CD4-positive, alpha-beta T cell (primary cell): Measurements from ENCODE around the gene MAGEA6. TPM values are rescaled to one million over a fixed set of nuclear protein-coding genes. Genes with fewer than 3 reads are reported as not detected.
"Not testable (repeated sequence)": the region's sequence is repeated elsewhere in the genome, so short reads cannot be mapped to it uniquely, and the experiment has no call there.

Experiments used
- ATAC-seq: fragments of 200-7000 bp; cut with Tn5 transposase; one replicate; pipeline ENCODE4 v1.10.0; 2022; ENCODE audit warnings: mild to moderate bottlenecking; ENCODE audit not compliant: poor library complexity
- CTCF ChIA-PET: fragments of 350-600 bp; sonication (Branson Sonifier 250); formaldehyde crosslinking; loops from one replicate; lab custom pipeline; 2021; ENCODE audit warnings: antibody characterized with exemption, inconsistent platforms; lab: Charles Lee
- POLR2A ChIA-PET: fragments of 350-600 bp; sonication (Branson Sonifier 250); formaldehyde crosslinking; loops from one replicate; lab custom pipeline; 2021; ENCODE audit warnings: antibody characterized with exemption, inconsistent platforms; lab: Charles Lee
- DNase-seq, 14 experiments: peaks; one replicate each; pipeline ENCODE4 v3.0.0-alpha.2; 2013 to 2020; ENCODE audit warnings: mixed read lengths in 2 of 14
- H3K27ac ChIP-seq, 2 donors: one replicate each; pipeline versions ENCODE4 v1.5.1 to v1.7.0; 2013; ENCODE audit warnings: low read length in 2 of 2, low read depth in 1 of 2, mild to moderate bottlenecking in 1 of 2
- H3K27me3 ChIP-seq, 2 experiments: 1 replicate in 1 of 2; 2 replicates in 1 of 2; pipeline versions ENCODE4 v1.6.1 to v1.7.0; 2013; ENCODE audit warnings: low read length in 2 of 2, control low read depth in 1 of 2, mild to moderate bottlenecking in 1 of 2, moderate library complexity in 1 of 2; ENCODE audit not compliant: insufficient read depth in 2 of 2, control insufficient read depth in 1 of 2
- H3K36me3 ChIP-seq: one replicate; pipeline ENCODE4 v1.6.1; 2013; ENCODE audit warnings: low read length, control low read depth; ENCODE audit not compliant: insufficient read depth
- H3K4me1 ChIP-seq: one replicate; pipeline ENCODE4 v1.6.1; 2013; ENCODE audit warnings: low read length, control low read depth; ENCODE audit not compliant: insufficient read depth
- H3K4me3 ChIP-seq: one replicate; pipeline ENCODE4 v1.5.1; 2013; ENCODE audit warnings: mild to moderate bottlenecking, low read length, moderate library complexity
- H3K9me3 ChIP-seq, 2 experiments: 1 replicate in 1 of 2; 2 replicates in 1 of 2; pipeline versions ENCODE4 v1.6.1 to v1.7.0; 2013; ENCODE audit warnings: low read length in 2 of 2, mild to moderate bottlenecking in 2 of 2, control low read depth in 1 of 2, moderate library complexity in 1 of 2; ENCODE audit not compliant: control insufficient read depth in 1 of 2, insufficient read depth in 1 of 2
- H3K27ac Mint-ChIP-seq: one replicate; pipeline ENCODE4 v1.8.0; 2020; ENCODE audit warnings: mixed read lengths
- H3K27me3 Mint-ChIP-seq: one replicate; pipeline ENCODE4 v1.8.0; 2021; ENCODE audit warnings: mixed read lengths
- H3K36me3 Mint-ChIP-seq: one replicate; pipeline ENCODE4 v1.8.0; 2021; ENCODE audit warnings: low read depth, mixed read lengths
- H3K4me1 Mint-ChIP-seq: one replicate; pipeline ENCODE4 v1.8.0; 2021; ENCODE audit warnings: low read depth, mixed read lengths
- H3K4me3 Mint-ChIP-seq: one replicate; pipeline ENCODE4 v1.8.0; 2020; ENCODE audit warnings: mild to moderate bottlenecking, mixed read lengths
- H3K9me3 Mint-ChIP-seq: one replicate; pipeline ENCODE4 v1.8.0; 2020; ENCODE audit warnings: mixed read lengths
- intact Hi-C, 2 experiments: fragments of 100-400 bp; cut with DNase I in 1 of 2; cut with micrococcal nuclease in 1 of 2; formaldehyde crosslinking; loops; one replicate each; pipeline versions ENCODE4 v1.15.1 to v1.9.0; 2023 to 2025; cut with DNase I, micrococcal nuclease
- total RNA-seq, 174 experiments: library from RNA in 2 of 174; stranded (reverse) in 2 of 174; gene quantifications; one replicate each; pipeline ENCODE4 v1.2.3 and lab custom pipeline; 2021 to 2026
- TF ChIP-seq, protein P1 (sequence below): fragments of 200-600 bp; IDR thresholded peaks from one replicate; pipeline ENCODE4 v1.8.0; 2022; ENCODE audit warnings: antibody characterized with exemption, mild to moderate bottlenecking

The MAGEA6 gene
- total RNA-seq, 2 experiments from 2014 or later, result not detected

DNA sequence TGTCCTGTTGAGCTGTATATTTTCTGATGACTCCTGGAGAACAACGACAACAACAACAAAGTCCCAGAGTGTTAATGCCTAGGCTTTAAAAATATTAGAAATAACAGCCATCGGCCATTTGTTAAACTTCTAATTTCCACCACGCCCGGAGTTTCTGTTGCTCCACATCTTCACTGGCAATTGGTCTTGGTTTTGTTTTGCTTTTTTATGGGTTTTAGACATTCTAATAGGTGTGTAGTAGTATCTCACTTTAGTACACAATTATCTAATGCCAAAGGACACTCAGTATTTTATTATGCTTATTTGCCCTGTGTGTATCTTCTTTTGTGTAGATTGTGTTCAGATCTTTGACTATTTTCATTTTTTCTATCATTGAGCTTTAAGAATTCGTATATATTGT is 30.9 kb downstream of the MAGEA6 start:
- no peak for ATAC-seq
- Mint-ChIP-seq H3K27ac (no peak overlapping the region), H3K36me3 (no peaks in the 10 kb centered on the region), H3K9me3 (no peaks in the 10 kb centered on the region), H3K4me1 (no peaks in the 10 kb centered on the region), H3K27me3 (no peaks in the 10 kb centered on the region), H3K4me3 (no peak overlapping the region)
- intact Hi-C loops, result no loop called here
- POLR2A ChIA-PET, result no interaction called here
- no peaks in the 10 kb centered on the region for H3K4me1 ChIP-seq
- CTCF ChIA-PET, result no interaction called here
- no peaks in the 10 kb centered on the region for H3K27me3 ChIP-seq
- TF ChIP-seq, protein P1, sequence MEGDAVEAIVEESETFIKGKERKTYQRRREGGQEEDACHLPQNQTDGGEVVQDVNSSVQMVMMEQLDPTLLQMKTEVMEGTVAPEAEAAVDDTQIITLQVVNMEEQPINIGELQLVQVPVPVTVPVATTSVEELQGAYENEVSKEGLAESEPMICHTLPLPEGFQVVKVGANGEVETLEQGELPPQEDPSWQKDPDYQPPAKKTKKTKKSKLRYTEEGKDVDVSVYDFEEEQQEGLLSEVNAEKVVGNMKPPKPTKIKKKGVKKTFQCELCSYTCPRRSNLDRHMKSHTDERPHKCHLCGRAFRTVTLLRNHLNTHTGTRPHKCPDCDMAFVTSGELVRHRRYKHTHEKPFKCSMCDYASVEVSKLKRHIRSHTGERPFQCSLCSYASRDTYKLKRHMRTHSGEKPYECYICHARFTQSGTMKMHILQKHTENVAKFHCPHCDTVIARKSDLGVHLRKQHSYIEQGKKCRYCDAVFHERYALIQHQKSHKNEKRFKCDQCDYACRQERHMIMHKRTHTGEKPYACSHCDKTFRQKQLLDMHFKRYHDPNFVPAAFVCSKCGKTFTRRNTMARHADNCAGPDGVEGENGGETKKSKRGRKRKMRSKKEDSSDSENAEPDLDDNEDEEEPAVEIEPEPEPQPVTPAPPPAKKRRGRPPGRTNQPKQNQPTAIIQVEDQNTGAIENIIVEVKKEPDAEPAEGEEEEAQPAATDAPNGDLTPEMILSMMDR, result no peak
- no peak for DNase-seq
- no peaks in the 10 kb centered on the region for H3K9me3 ChIP-seq
- H3K27ac ChIP-seq, result no peak overlapping the region
- no peaks in the 10 kb centered on the region for H3K36me3 ChIP-seq
- no peak overlapping the region for H3K4me3 ChIP-seq

DNA sequence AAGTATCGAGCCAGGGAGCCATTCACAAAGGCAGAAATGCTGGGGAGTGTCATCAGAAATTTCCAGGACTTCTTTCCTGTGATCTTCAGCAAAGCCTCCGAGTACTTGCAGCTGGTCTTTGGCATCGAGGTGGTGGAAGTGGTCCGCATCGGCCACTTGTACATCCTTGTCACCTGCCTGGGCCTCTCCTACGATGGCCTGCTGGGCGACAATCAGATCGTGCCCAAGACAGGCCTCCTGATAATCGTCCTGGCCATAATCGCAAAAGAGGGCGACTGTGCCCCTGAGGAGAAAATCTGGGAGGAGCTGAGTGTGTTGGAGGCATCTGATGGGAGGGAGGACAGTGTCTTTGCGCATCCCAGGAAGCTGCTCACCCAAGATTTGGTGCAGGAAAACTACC is 33.0 kb downstream of the MAGEA6 start:
- H3K27me3 ChIP-seq, ATAC-seq, H3K9me3 Mint-ChIP-seq, H3K9me3 ChIP-seq, POLR2A ChIA-PET, H3K36me3 Mint-ChIP-seq, DNase-seq, H3K4me3 Mint-ChIP-seq, CTCF ChIA-PET, H3K27ac Mint-ChIP-seq, H3K4me1 Mint-ChIP-seq, H3K4me3 ChIP-seq, intact Hi-C loops, H3K36me3 ChIP-seq, H3K4me1 ChIP-seq, H3K27ac ChIP-seq, H3K27me3 Mint-ChIP-seq: not testable (repeated sequence)

DNA sequence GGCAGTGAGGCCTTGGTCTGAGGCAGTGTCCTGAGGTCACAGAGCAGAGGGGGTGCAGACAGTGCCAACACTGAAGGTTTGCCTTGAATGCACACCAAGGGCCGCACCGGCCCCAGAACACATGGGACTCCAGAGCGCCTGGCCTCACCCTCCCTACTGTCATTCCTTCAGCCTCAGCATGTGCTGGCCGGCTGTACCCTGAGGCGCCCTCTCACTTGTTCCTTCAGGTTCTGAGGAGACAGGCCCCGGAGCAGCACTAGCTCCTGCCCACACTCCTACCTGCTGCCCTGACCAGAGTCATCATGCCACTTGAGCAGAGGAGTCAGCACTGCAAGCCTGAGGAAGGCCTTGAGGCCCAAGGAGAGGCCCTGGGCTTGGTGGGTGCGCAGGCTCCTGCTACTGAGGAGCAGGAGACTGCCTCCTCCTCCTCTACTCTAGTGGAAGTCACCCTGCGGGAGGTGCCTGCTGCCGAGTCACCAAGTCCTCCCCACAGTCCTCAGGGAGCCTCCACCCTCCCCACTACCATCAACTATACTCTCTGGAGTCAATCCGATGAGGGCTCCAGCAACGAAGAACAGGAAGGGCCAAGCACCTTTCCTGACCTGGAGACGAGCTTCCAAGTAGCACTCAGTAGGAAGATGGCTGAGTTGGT is 33.5 kb downstream of the MAGEA6 start:
- no peaks in the 10 kb centered on the region for H3K4me1 Mint-ChIP-seq
- POLR2A ChIA-PET, result no interaction called here

More for the DNA sequence above, 33.5 kb downstream of the MAGEA6 start:
- H3K4me3 ChIP-seq, result no peak overlapping the region
- TF ChIP-seq, protein P1, result no peak
- no peaks in the 10 kb centered on the region for H3K4me1 ChIP-seq
- no peak overlapping the region for H3K27ac ChIP-seq
- ATAC-seq, result no peak
- CTCF ChIA-PET, result no interaction called here
- H3K36me3 Mint-ChIP-seq, result no peaks in the 10 kb centered on the region
- no peaks in the 10 kb centered on the region for H3K9me3 Mint-ChIP-seq
- intact Hi-C loops, result no loop called here
- H3K27me3 Mint-ChIP-seq, result no peaks in the 10 kb centered on the region
- H3K9me3 ChIP-seq, result no peaks in the 10 kb centered on the region
- H3K27me3 ChIP-seq, result no peaks in the 10 kb centered on the region
- no peaks in the 10 kb centered on the region for H3K36me3 ChIP-seq
- no peak overlapping the region for H3K27ac Mint-ChIP-seq
- no peak for DNase-seq
- no peak overlapping the region for H3K4me3 Mint-ChIP-seq
